NCI-H2227 (cell line): ENCODE results near the gene ZNF423.

Experiments
- DNase-seq: peaks from one replicate; lab custom pipeline; 2025; ENCODE audit not compliant: unreplicated experiment; lab: John Stamatoyannopoulos, UW

The ZNF423 gene

DNA sequence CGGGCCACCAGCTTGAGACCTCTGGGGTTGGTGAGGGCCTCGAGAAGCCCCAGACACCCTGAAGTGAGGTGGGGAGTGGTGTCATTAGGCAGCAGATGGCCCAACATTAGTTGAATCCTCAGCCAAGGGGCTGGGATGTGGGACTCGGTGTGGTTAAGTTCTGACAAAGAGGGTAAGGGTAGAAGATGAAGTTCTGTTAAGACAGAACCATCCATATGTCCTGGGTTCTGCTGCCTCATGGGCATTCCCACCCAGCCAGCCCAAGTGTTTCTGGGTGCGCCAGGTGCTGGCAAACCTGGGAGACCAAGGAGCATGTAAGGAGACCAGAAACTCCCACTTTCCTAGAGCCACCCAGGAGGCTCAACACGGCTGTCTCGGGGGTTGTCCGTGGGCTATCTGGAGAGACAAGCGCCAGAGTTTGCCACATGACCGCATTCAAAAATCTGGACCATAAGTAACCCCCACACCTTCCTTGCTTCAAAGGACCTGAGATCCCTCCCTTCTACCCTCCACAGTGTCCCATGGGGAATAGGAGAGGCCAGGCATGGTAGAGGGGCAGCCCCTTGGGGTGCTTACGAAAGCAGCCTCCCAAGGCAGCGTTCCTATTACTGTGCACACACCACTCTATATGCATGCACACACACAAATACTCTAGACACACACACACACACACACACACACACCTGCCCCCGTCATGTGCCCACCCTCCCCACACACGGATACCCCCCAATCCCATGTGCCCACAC lies 353.6 kb downstream of the ZNF423 start:
- DNase-seq = no peak

DNA sequence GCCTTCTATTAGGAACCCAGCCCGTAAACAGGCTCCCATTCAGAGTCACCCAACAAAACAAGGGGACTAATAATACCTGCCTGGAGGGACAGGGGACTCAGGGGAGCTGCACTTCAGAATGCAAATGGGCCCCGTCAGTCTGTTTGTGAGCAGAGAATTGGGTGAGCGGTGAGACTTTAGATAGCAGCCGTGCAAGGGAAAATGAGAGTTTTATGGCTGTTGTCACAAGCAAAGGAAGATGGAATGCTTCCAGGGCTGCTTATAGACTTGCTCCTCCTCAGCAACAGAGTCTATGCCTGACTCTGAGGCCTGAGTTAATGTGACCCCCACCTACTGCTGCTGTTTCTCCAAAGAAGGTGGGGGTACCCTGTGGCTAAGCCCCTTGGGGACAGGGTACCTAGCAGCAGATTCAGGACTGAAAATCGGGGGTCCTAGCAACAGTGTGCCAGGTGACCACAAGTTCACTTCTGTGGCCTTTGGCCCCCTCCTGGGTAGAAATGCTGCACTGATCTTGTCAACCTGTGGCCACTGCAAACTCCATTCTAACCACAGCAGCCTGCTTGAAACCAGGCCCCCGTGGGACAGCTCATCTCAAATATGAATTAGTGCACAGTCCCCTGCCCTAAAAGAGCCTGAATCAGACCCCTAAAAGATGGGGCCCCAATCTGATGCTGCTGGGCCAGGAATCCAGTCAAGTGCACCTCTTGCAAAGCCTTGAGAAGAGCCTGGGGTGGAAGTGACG lies 355.9 kb downstream of the ZNF423 start:
- no peak for DNase-seq

DNA sequence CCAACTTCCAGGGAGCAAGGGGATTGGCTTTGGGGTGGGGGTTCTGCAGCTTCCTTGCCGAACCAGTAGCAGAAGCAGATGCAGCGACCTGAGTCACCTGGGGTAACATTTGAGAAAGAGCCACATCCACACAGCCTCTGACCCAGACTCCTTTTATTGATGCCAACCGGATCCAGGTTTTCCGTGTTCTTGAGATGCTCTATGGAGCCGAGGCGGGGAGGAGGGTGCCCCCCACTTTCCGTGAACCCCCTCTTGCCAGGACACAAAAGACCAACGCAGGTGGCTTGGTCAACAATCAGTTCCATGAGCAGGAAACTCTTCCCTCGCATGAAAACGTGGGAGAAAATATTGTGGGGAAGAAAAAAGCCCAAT lies 356.5 kb downstream of the ZNF423 start:
- DNase-seq = no peak

DNA sequence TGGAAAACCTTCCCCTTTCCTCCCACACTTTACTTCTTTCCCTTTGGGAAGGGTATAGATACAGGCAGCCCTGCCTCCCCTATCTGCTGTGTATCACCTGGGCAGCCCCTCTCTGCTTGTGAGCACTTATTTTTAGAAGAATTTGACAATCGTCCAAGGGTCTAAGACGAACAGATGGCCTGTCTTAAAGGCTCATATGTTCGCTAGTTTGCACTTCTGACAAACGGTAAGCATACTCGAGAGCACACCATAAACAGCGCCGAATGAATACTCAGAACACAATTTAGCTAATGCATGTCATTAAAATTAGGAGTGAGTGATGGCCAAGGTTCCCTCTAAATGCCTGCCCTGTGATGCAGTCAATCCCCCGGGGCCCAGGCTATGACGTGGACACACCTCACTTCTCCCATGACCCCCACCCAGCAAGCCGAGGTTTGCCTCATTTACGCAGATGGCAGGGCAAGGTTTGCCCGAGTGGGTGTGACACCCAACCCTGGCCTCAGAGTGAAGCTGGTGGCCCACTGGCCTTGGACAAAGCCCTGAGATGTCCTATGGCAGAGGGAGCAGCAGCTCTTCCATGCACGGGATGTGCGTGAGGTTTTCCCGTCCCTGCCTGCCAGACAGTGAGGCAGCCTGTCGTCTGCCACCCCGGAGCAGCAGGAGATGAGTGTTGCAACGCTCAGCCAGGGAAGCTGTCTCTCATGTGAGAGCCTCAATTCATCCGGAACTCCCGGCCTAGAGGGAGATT lies 357.1 kb downstream of the ZNF423 start:
- no peak for DNase-seq

DNA sequence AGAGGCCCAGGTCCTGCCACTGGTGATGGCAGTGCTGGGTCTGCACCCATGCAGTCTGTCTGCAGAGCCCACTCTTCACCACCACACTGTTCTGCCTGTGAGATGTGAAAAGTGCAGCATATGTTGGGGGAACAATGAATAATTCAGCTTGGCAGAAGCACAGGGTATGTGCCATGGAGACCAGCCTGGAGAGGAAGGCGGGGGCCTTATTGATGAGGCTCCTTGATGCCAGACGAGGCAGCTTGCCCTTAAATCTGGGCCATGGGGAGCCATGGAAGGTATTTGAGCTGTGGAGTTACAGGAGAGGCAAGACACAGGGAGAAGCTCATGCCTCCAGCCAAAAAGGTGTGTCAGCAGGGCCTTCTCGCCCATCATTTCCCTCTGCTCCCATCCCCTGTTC lies 357.6 kb downstream of the ZNF423 start:
- DNase-seq = no peak

DNA sequence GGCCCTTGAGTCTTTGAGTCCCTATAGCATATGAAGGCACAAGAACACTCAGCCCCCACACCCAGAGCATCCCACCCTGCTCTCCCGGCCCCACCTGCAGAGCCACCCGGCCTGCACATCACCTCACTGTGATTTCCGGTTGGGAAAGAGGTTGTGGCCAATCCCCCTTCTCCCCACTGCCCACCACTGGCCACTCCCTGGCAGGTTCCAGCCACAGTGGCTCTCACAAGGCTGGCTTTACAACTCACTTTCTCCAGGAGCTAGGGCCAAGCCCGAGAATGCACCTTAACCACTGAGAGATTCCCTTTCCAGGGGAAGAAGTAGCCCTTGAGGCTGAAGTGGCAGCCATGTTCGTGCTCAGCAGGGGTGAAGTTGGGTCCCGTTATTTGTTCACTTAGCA lies 358.4 kb downstream of the ZNF423 start:
- DNase-seq = no peak

DNA sequence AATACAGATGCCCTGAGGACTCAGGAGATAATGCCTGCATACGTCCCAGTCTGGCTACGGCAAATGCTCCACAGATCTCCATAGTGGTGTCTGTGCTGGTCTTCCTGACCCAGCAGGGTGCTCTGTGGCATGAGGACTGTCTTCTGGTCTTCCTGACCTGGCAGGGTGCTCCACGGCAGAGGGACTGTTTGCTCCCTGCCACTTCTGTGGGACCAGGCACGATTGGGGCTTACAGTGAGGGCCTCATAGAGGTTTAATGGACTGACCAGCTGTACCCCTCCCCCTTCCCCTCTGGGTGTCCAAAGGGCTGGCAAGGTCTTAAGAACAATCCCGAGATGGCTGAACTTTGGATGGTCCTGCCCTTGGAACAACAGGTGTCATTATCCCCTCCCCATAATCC lies 359.3 kb downstream of the ZNF423 start:
- DNase-seq = no peak

DNA sequence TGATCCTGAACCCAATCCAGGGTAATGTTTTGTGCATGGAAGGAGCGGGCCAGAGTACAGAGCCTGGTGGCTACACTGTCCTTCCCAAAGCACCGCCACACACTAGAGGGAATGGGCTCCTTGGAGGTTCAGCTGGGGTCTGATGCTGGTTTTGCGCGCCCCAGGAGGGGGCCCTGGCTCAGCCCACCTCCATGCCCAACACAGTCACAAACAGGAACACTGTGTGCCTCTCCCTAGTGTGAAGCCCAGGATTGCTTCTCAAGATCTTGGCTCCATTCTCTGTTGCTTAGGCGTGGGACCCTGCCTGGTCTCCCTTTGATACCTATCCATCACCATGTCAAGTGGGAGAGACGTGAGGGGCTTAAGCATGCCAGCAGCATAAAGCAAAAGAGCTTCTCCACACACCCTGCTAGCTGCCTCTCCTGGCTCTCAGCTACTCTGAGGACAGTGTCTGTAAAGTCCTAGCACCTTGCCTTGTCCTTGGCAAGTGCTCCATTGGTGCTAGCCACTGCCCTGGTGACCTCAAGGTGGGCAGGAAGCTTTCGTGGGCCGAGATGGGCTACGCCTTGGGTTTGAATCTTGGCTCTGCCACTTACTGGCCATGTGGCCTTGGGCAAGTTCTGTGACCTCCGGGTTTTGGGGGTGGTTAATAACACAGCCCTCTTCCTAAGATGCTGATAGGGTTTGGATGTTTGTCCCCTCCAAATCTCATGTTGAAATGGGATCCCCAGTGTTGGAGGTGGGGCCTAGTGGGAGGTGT lies 360.1 kb downstream of the ZNF423 start:
- DNase-seq = no peak

DNA sequence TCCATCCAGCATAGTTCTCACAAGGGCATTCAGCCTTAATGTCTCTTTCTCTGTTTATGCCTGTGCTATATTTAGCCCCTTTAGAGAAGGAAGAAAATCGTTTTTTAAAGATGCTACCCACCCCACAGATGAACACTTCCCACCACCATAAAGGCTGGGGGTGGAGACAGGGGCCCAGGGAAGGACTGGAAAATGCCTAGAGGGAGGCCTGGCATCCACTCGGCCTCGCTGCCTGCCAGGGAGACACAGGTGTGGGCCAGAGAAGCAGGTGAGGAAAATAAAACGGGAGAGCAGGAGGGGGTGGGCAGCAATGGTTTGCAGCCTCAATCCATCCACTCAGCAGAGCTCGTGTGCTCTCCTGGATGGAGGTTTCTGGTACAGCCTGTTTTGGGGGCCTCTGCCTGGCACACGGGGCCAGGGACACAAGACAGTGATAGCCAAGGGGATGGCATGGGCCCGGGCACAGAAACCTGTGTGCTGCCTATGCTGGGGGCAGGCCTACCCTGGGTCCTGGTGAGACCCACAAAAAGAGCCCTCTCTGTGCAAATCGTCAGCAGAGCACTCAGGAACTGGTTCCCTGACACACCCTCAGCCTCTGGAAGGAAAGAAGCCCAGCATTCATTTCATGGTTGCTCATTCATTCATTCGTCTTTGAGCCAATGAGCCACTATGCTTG lies 360.9 kb downstream of the ZNF423 start:
- DNase-seq = no peak

DNA sequence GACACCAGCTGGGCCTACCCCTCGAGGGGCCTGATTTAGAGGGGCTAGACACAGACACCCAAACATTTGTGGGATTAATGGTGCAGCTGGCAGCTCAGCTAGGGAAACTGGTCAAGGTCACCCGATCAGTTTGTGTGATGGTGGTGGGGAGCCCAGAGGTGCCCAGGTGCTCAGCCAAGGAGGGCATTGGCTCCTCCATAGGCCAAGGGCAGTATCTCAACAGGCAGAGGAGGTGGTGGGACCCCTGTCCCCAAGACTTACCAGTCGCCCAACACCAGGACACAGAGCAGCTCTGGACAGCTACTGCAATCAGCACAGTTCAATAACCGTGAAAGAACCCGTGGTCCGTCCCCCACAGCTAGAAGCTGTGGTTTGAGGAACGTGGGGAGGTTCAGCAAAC lies 361.4 kb downstream of the ZNF423 start:
- no peak for DNase-seq

DNA sequence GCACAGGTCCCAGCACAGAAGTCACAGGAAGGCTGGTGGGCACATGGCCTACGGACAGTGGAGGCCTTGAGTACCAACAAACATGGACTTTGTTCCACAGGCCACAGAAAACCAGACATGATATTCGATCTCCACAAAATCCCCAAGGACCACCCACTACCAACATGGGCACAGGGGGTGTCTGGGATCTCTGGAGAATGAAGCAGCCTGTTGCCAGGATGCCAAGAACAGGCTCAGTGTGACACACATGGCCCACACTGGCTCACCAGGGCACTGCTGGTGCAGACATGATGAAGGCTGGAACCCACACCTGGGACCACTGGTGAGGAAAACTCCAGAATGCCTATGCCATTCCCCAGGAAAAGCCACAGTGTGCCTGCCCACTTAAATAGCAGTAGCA lies 362.1 kb downstream of the ZNF423 start:
- no peak for DNase-seq

DNA sequence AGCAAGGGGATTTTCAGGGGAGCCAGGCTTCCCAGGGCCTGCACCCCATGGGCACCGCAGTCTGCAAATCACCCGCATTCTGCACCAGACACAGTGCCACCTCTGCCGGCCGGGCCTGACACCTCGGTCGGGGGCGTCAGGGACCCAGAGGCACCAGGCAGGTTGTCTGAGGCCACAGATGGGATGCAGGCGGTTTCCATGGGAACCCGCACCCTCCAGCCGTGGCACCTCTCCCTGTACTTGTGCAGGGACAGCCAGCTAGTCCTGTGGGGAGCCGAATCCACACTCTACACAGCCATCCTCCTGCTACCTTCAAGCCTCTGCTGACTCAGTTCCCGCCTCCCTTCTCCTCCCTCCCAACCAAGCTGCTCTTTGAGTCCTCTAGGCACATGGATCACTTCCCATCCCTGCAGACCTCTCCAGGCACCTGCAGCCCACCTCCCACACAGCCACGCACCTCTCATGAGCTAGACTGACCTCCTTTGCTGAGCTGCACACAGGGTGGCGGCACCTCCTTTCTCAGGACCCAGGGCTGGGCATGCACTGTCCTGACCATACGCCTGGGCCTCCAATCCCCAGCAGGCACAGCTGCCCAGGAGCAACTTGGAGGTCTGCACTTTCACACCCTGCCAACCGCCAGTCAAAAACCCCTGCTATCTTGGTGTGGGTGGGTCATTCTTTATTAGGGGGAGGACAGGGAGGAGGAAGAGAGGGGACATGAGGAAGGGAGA lies 362.9 kb downstream of the ZNF423 start:
- no peak for DNase-seq

DNA sequence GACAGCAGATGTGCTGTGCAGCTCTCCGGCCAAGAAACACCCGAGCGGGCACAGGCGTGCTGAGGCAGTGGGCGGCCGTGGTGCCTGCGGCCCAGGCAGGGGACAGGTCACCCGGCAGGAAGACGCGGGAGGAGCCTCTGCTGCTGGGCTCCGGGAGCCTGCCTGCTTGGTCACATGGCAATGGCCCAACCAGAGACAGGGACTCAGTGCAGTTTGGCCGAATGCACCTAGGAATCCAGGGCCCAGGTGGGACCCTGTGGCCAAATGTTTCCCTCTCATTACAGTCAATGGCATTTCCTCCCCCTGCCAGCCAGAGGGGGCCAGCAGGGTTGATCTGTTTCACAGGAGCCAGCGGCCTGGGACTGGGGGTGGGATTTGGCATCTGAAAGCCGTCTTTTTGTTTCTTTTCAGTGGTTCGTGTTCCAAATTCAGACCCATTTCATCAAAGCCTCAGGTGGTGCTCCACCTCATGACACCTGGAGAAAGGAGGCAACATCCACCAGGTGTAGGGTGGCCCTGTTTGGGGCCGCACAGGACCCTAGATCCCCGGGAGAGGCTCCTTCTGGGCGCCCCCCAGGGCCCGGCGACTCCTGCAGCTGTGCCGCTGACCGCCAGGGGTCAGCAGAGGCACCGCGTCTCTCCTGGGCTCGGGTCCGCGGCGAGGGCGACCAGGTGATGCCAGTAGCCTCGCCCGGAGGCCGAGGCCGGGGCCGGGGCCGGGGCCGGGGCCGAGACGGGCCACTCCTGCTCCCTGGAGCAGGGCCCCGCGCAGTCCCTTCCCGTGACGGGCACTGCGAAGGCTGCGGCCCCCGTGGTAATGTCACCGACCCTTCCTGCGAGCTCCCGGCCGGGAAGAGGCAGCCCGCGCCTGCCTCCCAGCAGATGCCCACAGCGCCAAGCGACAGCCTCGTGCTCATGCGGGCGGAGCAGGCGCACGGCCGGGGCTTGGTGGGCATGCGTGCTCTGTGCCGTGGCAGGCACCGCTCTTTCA lies 363.8 kb downstream of the ZNF423 start:
- no peak for DNase-seq

DNA sequence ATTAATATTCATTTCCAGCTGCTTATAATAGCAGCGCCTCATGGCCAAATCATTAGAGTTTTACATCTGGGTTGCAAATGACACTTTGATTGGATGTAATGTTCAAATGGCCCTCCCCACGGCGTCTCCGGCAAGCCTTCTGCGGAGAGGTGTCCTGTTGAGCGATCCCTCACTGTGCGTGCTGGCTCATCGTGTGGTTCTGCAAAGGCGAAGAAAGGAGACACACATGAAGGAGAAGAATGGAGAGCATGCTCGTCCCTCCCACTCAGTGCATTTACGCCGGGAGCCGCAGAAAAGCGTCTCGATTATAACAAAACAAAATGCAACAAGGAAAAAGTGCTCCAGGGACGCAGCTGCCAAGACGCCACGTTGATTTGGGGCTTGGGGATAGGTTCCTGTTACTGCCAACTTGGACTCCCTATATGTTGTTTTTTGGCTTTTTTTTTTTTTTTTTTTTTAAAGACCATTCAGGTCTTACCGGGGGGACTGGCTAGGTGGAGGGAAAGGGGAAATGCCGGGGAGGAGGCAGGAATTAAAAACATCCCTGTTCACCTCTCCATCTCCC lies 364.7 kb downstream of the ZNF423 start:
- no peak for DNase-seq

DNA sequence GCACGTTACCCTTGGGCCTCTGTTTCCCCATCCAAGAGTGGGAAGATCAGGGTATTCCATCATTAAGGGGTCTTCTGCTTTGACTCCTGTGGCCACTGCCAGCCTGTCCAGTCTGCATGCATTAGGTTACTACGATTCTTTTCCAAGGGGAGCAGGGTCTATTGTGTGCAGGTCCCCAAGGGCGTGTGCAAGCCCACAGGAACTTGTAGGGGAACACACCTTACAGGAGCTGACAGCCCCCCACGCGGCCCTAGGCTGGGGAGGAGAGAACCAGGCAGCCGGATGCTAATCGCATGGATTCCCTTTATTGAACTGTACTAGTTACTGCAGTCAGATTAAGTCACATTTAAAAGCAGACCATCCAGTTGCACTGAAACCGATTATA lies 365.6 kb downstream of the ZNF423 start:
- DNase-seq = no peak

DNA sequence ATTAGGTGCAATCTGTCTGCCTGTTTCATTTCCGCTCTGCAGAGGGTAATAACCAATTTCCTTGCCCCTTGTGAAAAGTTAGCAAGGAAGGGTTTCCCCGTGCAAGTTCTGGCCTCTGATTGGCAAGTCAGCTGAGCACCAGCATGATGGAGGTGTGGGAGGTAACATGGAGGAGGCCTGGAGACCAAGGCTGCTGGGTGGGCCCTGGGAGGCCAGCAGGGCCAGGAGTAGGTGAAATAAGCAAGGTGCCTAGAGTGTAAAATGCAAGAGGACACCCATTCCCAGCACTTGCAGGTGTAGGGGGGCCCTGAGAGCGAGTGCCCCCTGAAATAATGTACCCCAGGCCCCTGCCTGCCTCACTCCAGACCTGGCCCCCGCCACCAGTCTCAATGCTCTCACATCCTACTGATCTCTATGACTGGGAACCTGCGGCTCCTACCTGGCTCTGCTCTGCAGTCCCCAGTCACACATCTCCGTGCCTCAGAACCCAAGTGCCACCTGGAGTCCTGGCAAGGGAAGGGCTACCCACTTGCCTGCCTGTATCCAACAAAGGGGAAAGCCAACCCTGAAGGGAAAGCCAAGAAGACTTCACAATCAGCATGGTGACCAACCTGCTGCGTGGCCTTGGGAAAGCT lies 366.1 kb downstream of the ZNF423 start:
- DNase-seq = no peak

DNA sequence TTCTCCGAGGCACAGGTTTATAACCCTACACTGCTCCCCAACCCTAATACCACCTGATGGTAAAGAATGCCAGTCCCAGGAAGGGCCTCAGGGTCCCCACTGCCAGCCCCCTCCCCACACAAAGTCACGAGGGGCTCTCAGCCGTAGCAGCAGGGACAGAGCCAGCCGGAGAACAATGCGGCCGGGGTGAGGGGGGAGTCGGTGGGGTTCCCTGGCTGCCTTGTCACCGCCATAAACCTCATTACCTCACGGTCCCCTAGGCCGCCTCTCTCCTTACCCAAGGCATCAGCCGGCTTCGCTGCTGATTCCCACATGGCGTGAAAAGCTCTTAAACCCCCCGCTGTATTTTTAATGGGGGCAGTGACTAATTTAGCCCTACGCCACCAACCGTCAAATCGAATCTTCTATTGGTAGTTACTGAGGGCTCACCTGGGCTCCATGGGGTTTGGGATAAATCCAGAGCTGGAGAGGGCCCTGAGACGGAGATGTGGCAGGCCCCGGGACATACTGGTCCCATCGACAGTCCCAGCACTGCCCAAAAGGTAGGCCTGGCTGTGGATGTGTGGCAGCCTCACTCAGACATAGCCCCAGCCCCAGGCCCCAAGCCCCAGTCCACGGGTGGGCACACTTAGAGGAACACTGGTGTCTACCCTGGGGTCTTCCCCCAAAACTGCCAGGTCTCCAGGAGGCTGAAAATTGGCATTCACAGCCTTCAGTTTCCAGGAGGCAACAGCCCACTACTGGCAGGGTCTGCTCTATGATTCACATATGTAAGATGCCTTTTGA lies 367.0 kb downstream of the ZNF423 start:
- no peak for DNase-seq
